Testis (tissue), 2 donors: ENCODE results near the gene APH1B.

ENCODE experiments used
- CTCF ChIP-seq, 3 experiments: fragments of 450-650 bp in 2 of 3; fragments of 200-600 bp in 1 of 3; sonication (generic) in 1 of 3; IDR thresholded peaks; one replicate each; pipeline ENCODE4 v1.5.1; 2016 to 2019; ENCODE audit warnings: antibody characterized with exemption in 3 of 3, mild to moderate bottlenecking in 2 of 3, moderate library complexity in 1 of 3
- POLR2A ChIP-seq: fragments of 450-650 bp; IDR thresholded peaks from one replicate; pipeline ENCODE4 v1.6.1; 2017; ENCODE audit warnings: antibody characterized with exemption, mild to moderate bottlenecking, moderate library complexity

- TF ChIP-seq POLR2A: no peak
- no peak for TF ChIP-seq CTCF (IDR thresholded peaks at IDR 0.05)
Measured at GRCh38 chr15:63349156-63349555, 71.8 kb downstream of the APH1B start.
